Measurements from ENCODE around the gene PHACTR1. TPM values are rescaled to one million over a fixed set of nuclear protein-coding genes. Genes with fewer than 3 reads are reported as not detected.

The PHACTR1 gene
- total RNA-seq, 1 donor from 2014 or later = 28.1 TPM

- DNase-seq (ENCODE audit: low spot score in 2 of 2) (no peak), FAIRE-seq (no peak)
These were observed 364.1 kb downstream of the PHACTR1 start for GRCh38 chr6:13080462-13081188.

GRCh38 chr6:13081189-13081563 lies 364.6 kb downstream of the PHACTR1 start:
- DNase-seq (ENCODE audit: low spot score in 2 of 2) (no peak), FAIRE-seq (no peak)

- DNase-seq (ENCODE audit: low spot score in 2 of 2) (no peak), FAIRE-seq (no peak)
These were observed 372.9 kb downstream of the PHACTR1 start for GRCh38 chr6:13089296-13089994.

- DNase-seq (ENCODE audit: low spot score in 2 of 2) (no peak), FAIRE-seq (no peak)
These were observed 374.6 kb downstream of the PHACTR1 start for GRCh38 chr6:13091192-13091591.

GRCh38 chr6:13094781-13095425 lies 378.3 kb downstream of the PHACTR1 start:
- no peak for DNase-seq (ENCODE audit: low spot score in 2 of 2)
- FAIRE-seq = no peak

- DNase-seq (ENCODE audit: low spot score in 2 of 2) = no peak
- FAIRE-seq = no peak
These were observed 379.5 kb downstream of the PHACTR1 start for GRCh38 chr6:13096084-13096483.

- FAIRE-seq = no peak
- DNase-seq (ENCODE audit: low spot score in 2 of 2) = no peak
These were observed 380.9 kb downstream of the PHACTR1 start for GRCh38 chr6:13097454-13097853.

GRCh38 chr6:13098006-13098405 lies 381.4 kb downstream of the PHACTR1 start:
- no peak for DNase-seq (ENCODE audit: low spot score in 2 of 2)
- no peak for FAIRE-seq

GRCh38 chr6:13098793-13099570 lies 382.4 kb downstream of the PHACTR1 start:
- no peak for FAIRE-seq
- no peak for DNase-seq (ENCODE audit: low spot score in 2 of 2)

GRCh38 chr6:13099771-13100170 lies 383.2 kb downstream of the PHACTR1 start:
- FAIRE-seq = no peak
- no peak for DNase-seq (ENCODE audit: low spot score in 2 of 2)

- DNase-seq (ENCODE audit: low spot score in 2 of 2) (no peak), FAIRE-seq (no peak)
These were observed 384.8 kb downstream of the PHACTR1 start for GRCh38 chr6:13101409-13101808.

- DNase-seq (ENCODE audit: low spot score in 2 of 2) = no peak
- no peak for FAIRE-seq
These were observed 385.4 kb downstream of the PHACTR1 start for GRCh38 chr6:13101985-13102384.

GRCh38 chr6:13103169-13103568 lies 386.6 kb downstream of the PHACTR1 start:
- FAIRE-seq (no peak), DNase-seq (ENCODE audit: low spot score in 2 of 2) (no peak)

- no peak for DNase-seq (ENCODE audit: low spot score in 2 of 2)
- no peak for FAIRE-seq
These were observed 388.6 kb downstream of the PHACTR1 start for GRCh38 chr6:13105139-13105538.

- FAIRE-seq (no peak), DNase-seq (ENCODE audit: low spot score in 2 of 2) (no peak)
These were observed 396.4 kb downstream of the PHACTR1 start for GRCh38 chr6:13112921-13113320.

- DNase-seq (ENCODE audit: low spot score in 2 of 2) = no peak
These were observed 396.8 kb downstream of the PHACTR1 start for GRCh38 chr6:13113376-13113775.

GRCh38 chr6:13113981-13114593 lies 397.5 kb downstream of the PHACTR1 start:
- DNase-seq (ENCODE audit: low spot score in 2 of 2) (no peak), FAIRE-seq (no peak)

More at GRCh38 chr6:13113376-13113775, 396.8 kb downstream of the PHACTR1 start:
- no peak for FAIRE-seq

GRCh38 chr6:13116155-13116554 lies 399.6 kb downstream of the PHACTR1 start:
- DNase-seq (ENCODE audit: low spot score in 2 of 2) = no peak

GRCh38 chr6:13117570-13117969 lies 401.0 kb downstream of the PHACTR1 start:
- DNase-seq (ENCODE audit: low spot score in 2 of 2) (no peak), FAIRE-seq (no peak)

More at GRCh38 chr6:13116155-13116554, 399.6 kb downstream of the PHACTR1 start:
- no peak for FAIRE-seq

- FAIRE-seq = no peak
- no peak for DNase-seq (ENCODE audit: low spot score in 2 of 2)
These were observed 403.0 kb downstream of the PHACTR1 start for GRCh38 chr6:13119549-13119948.
